H1 (cell line): ENCODE results near the gene GJB4. TPM values are rescaled to one million over a fixed set of nuclear protein-coding genes. Genes with fewer than 3 reads are reported as not detected.

Experiments
- EP300 ChIP-seq, 2 experiments: IDR thresholded peaks; 1 replicate in 1 of 2; 2 replicates in 1 of 2; pipeline ENCODE4 v1.6.1; 2011 to 2012; ENCODE audit warnings: low read depth in 2 of 2, low read length in 2 of 2, mild to moderate bottlenecking in 2 of 2, borderline replicate concordance in 1 of 2, inconsistent platforms in 1 of 2, moderate library complexity in 1 of 2
- polyA plus RNA-seq, 7 experiments: library from polyadenylated mRNA; depleted of rRNA in 3 of 7; stranded (reverse) in 5 of 7; unstranded in 2 of 7; fragments of >200 nt in 5 of 7; fragments of 200-250 nt in 2 of 7; gene quantifications; 1 replicate in 5 of 7; 2 replicates in 1 of 7; 4 replicates in 1 of 7; pipeline versions ENCODE4 v1.2.1 to v1.2.3, GENCODE V29; 2011 to 2013; ENCODE audit warnings: missing spikeins in 2 of 7, mixed read lengths in 2 of 7
- total RNA-seq: library from RNA; stranded (reverse); fragmentation: NEBNext Ultra II Directional; extraction: Animal tissue kit (Norgen Biotek cat#: 25700); gene quantifications from 2 replicates; pipeline ENCODE4 v1.2.1, GENCODE V29; 2021

The GJB4 gene
- total and polyA plus RNA-seq, 2 of the 8 experiments (the other 6 are each of a cell fraction or from before 2014, with no cell fraction given): 0.20 to 0.41 TPM

- TF ChIP-seq EP300 (IDR thresholded peaks at IDR 0.05; ENCODE audit: borderline replicate concordance in 1 of 2, low read depth in 2 of 2, low read length in 2 of 2): no peak
- TF ChIP-seq, all 59 proteins: peak for 0
These were observed 25.2 kb downstream of the GJB4 start (continued) for GRCh38 chr1:34784751-34785221.
